HCEC 1CT (cell line): ENCODE measurements around the gene CDC14A.

ENCODE experiments used
- DNase-seq: peaks from one replicate; pipeline ENCODE4 v3.0.0-alpha.2; 2017

Gene CDC14A

DNA sequence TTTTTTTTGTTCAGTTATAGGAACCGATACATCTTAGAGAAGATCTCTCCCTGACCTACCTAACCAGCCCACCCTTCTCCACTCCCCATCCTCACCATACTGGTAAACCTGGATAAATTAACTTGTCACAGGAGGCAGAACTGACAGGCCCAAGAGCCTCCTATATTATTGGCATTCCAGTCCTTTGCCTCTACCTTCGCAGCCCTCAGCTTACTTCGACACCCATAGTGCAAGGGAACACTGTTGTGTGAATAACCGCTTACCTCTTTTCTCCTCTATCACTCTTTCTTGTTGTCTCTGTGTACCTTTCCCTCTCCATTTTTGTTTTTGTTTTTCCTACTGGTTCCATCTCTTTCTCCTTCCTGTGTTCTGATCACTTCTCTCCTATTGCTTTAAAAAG, 58.7 kb downstream of the CDC14A start:
- no peak for DNase-seq

GRCh38 chr1:100411574-100411973, 59.3 kb downstream of the CDC14A start:
- no peak for DNase-seq

DNA sequence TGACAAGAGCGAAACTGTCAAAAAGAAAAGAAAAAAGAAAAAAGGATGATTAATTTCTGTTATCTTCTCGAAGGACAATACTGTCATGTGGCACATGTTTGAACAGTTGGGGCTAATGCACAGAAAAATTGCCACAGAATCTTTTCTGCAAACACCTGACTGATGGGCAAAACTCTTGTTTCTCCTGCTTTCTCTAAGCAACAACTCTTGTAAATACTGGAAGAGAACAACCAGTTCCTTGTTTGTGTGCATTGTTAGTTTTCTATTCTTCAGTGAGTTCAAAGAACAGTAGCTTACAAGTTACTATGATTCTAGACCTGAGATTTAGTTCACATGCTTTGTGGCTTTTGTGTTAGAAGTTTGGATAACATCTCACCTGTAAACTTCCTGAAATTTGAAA, 60.7 kb downstream of the CDC14A start:
- DNase-seq, result no peak

GRCh38 chr1:100414693-100415497, 62.6 kb downstream of the CDC14A start:
- no peak for DNase-seq

DNA sequence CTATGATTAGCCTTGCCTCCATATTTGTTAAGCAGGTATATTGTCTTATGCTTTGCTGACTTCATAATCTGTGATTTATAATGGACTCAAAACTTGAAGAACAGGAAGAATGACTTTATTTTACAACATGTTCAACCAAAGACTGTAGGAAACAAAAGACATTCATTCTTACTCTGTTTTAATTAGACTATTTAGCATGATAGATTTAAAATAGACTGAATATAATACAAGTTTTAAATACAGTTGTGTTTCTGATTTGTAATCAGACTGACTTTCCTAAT, 63.1 kb downstream of the CDC14A start:
- no peak for DNase-seq

GRCh38 chr1:100419072-100419471, 66.8 kb downstream of the CDC14A start:
- DNase-seq, result no peak

GRCh38 chr1:100422065-100422464, 69.8 kb downstream of the CDC14A start:
- DNase-seq, result no peak

GRCh38 chr1:100423832-100424337, 71.6 kb downstream of the CDC14A start:
- DNase-seq, result no peak

- no peak for DNase-seq
Observed at GRCh38 chr1:100428160-100428559, 75.9 kb downstream of the CDC14A start.

- no peak for DNase-seq
Observed at GRCh38 chr1:100430325-100430756, 78.0 kb downstream of the CDC14A start.

GRCh38 chr1:100431954-100432353, 79.6 kb downstream of the CDC14A start:
- no peak for DNase-seq

- no peak for DNase-seq
Observed at GRCh38 chr1:100433563-100433962, 81.3 kb downstream of the CDC14A start.

DNA sequence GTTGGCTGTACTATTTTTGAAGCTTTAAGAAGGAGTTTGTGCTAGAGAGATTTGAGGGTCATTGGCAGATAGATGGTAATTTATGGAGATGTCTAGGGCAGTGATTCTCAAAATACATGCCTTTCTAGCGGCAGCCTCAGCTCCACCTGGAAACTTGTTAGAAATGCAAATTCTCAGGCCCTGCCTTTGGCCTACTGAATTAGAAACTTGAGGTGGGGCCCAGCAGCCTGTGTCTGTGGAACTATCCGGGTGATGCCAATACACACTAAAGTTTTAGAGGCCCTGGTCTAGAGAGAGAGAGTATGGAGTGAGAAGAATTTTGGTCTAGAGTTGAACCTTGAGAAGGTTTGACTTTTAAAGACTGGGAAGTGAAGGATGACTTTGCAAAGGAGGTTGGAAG, 82.5 kb downstream of the CDC14A start:
- DNase-seq, result no peak

- DNase-seq, result no peak
Observed at GRCh38 chr1:100438375-100438774, 86.1 kb downstream of the CDC14A start.

- no peak for DNase-seq
Observed at GRCh38 chr1:100438789-100439188, 86.5 kb downstream of the CDC14A start.

DNA sequence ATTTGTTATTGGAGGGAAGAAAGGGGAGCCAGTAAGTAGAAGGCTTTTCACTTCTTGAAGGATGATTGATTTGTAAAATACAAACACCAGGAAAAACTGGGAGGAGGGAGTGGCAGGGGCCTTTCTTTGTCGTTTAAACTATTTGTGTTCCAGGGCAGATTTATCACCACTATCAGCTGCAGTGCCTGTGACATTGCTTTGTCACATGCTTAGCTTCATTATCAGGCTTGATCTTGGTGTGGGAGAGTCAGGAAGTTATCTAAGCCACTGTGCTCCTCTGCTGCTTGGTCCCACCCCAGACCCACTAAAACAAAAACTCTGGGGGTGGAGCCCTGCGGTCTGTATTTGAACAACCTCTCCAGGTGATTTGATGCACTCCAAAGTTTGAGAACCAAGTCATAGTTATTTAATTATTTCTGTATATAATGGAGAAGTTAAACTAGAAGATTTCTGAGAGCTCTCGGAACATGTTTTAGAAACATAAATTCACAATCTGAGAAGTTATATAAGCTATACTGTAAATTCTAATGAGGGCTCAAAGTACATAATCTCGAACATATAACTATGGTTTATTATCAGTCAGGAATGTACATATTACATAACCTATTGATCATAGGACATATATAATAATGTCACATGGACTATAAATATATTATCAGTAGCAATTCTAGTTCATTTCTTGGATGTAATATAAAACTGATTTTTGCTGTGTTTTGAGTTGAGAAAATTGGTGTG, 87.9 kb downstream of the CDC14A start:
- DNase-seq, result no peak

DNA sequence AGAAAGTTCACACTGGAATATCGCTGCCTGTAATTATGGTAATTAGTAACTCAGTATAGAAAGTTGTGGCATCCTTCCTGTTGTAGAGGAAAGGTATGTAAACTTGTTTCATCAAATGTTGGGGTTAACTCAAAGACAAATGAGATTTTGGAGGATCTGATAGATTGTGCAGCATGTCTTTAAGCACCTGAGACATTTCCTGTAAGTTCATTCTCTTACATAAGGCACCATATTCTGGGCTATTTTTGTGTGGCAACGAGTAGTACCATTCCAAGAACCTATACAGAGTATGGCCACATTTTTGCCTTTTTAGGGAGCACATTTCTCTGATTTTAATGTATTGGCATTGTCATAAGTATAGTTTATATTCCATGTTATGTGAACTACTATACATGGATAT, 88.8 kb downstream of the CDC14A start:
- DNase-seq, result no peak

DNA sequence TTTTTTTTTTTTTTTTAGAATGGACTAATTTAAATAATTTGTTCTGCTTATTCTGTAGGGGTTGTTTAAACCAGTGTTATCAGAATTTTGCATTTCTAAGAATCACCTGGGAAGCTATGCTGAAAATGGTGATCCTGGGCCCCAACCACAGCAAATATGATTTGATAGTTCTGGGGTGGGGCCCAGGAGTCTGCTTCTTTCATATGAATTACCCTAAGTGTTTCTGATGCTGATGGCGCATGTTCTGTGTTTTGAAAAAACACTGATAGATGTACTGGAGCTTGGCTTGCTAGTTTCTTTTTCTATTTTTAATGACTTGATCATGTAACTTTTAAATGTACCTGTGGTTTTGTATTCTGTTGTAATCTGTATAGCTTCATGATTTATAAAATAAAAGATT, 89.3 kb downstream of the CDC14A start:
- DNase-seq, result no peak

DNA sequence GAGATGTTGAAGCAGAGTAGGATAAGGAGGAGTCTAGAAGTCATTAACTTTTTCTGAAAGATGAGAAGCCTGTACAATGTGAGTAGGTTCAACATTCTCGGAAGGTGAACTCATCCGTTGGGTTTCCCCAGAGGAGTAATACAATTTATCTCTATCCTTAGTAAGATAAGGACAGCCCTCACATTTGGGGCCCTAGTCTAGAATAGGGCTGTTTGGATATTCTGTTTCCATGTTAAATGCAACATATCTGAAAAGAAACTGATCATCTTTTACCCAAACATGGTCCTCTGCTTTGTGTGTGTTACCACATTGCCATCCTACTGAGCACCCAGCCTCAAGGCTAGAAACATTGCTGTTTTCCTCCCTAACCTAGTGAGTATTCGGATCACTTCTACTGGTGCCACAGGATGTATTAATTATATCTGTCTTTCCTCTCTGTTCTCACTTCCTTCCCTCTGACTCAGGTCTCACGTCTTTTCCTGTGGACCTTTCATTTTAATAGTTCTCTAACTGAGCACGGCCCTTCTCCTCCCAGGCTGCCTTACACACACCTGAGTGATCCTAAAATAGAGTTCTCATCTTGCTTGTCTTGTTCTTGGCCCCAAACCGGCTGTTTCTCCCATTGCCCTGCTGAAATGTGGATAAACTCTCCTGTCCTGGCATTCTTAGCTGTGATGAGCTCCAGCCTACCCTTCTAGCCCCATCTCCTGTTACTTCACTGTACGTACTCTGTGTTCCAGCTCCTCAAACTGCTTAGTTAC, 91.7 kb downstream of the CDC14A start:
- no peak for DNase-seq

- DNase-seq, result no peak
Observed at GRCh38 chr1:100445565-100445964, 93.3 kb downstream of the CDC14A start.

DNA sequence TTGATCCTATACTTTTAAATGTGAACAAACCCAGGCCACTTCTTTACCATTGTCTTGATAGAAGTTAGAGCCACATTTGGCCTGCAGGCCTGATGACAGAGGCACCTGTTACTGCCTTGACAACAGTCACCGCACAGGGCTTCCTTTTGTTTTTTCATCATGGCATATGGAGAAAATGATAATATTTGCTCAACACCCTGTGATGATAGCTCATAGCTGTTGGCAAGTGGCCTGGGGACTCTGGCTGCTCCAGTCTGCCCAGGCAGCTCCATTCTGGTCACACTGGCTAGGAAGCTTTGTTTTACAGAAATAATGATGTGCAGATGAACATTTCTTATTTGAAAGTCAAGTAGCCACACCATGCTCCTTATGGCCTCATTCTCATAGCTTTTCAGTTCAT, 96.1 kb downstream of the CDC14A start:
- DNase-seq, result no peak

- DNase-seq, result no peak
Observed at GRCh38 chr1:100449477-100449876, 97.2 kb downstream of the CDC14A start.

DNA sequence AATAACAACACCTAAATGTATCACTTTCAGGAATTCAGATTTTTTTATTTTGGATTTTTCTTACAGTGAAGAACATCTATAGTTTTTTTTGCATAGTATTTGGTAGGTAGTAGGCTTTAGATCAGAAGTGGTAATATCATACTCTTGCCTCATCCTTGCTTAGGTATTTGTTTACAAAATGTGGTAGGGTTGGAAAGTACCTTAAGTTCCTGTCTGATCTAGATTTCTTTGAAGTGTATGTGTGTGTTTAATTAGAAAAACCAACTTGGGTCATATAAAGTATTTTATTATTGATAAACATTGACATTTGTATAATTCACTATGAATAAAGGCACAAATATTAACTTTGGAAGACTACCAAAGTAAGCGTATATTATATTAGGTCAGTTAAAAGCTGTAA, 100.3 kb downstream of the CDC14A start:
- no peak for DNase-seq
